ENCODE data around the gene CD44. TPM values are rescaled to one million over a fixed set of nuclear protein-coding genes. Genes with fewer than 3 reads are reported as not detected.

CD44 gene
- total RNA-seq, 1 donor = 647 TPM

DNA sequence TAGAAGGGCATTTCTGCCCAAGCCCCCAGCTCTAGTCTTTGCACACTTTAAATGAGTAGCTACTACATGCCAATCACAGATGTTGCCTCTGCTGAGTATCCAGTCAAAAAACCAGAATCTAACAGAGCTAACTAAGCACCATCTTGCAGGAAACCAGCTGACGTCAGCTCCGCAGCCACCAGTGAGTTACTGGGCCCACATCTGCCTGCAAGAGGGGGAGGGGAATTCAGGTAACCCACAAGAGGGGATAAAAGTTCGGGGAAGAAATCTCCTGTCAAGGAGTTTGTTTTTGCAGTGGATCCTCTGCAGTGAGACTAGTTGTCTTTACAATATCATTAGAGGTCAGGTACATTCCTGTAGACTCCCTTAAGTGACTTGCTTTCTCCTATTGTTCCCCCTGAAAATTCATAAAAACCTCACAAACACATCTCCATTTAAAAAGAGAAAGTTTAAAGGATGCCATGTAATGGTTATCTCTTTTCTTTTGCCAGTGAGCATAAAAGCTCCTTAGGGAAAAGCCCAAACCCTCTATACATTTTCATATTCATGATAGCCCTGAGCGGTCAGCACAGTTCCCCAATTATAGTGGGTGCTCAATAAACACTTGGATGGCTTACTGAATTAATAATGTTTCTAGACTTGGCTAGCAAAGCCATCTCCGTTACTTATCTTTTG, 9.3 kb downstream of the CD44 start:
- TF ChIP-seq, protein P1, sequence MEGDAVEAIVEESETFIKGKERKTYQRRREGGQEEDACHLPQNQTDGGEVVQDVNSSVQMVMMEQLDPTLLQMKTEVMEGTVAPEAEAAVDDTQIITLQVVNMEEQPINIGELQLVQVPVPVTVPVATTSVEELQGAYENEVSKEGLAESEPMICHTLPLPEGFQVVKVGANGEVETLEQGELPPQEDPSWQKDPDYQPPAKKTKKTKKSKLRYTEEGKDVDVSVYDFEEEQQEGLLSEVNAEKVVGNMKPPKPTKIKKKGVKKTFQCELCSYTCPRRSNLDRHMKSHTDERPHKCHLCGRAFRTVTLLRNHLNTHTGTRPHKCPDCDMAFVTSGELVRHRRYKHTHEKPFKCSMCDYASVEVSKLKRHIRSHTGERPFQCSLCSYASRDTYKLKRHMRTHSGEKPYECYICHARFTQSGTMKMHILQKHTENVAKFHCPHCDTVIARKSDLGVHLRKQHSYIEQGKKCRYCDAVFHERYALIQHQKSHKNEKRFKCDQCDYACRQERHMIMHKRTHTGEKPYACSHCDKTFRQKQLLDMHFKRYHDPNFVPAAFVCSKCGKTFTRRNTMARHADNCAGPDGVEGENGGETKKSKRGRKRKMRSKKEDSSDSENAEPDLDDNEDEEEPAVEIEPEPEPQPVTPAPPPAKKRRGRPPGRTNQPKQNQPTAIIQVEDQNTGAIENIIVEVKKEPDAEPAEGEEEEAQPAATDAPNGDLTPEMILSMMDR (IDR thresholded peaks at IDR 0.05; ENCODE audit: insufficient read depth, low read depth, low read length) = no peak
- no peak overlapping the region for H3K4me3 ChIP-seq (ENCODE audit: low read depth, low read length)
- DNase-seq (ENCODE audit: low read depth) = no peak

GRCh38 chr11:35150454-35150853, 11.5 kb downstream of the CD44 start:
- no peak for DNase-seq (ENCODE audit: low read depth)
- no peak overlapping the region for H3K4me3 ChIP-seq (ENCODE audit: low read depth, low read length)
- TF ChIP-seq, protein P1 (IDR thresholded peaks at IDR 0.05; ENCODE audit: insufficient read depth, low read depth, low read length) = no peak

DNA sequence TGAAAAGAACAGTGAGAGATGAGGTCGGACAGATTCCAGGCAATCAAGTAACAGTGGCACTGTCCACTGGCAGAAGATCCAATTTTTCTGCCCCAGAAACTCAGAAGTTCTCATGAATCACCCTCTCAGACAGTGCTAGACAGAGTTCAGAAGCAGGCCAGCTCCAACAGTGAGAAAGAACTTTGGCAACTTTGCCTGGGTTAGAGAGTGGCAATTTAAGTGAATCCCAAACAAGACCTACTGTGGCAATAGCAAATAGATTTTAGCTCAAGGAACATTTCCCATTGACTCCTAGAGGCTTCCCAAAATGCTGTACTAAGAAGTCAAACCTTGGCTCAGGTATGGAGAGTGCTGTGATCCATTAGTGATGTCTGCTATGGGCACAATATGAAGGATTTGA, 12.3 kb downstream of the CD44 start:
- DNase-seq (ENCODE audit: low read depth) = no peak
- TF ChIP-seq, protein P1 (IDR thresholded peaks at IDR 0.05; ENCODE audit: insufficient read depth, low read depth, low read length) = no peak
- H3K4me3 ChIP-seq (ENCODE audit: low read depth, low read length) = no peak overlapping the region

- no peak for DNase-seq (ENCODE audit: low read depth)
- TF ChIP-seq, protein P1 (IDR thresholded peaks at IDR 0.05; ENCODE audit: insufficient read depth, low read depth, low read length) = no peak
- H3K4me3 ChIP-seq (ENCODE audit: low read depth, low read length) = no peak overlapping the region
Measured at GRCh38 chr11:35151683-35152280, 12.8 kb downstream of the CD44 start.

DNA sequence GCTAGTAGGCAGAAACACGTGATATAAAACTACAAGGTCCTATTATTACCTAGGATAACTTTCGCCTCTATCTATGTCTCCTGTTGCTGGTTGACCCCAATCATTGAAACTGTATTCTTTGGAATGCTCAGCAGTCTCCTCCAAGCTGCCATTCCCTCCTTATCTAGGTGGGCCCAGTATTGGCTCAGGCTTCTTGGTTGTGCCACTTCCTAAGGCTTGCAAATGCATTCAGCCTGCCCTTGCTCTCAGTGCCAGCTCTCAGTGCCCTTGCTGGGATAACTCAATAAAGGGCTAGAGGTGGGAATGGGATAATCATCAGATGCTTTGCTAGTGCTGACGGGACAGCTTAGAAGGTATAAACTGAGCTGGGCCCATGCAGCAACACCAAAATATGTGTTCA, 13.6 kb downstream of the CD44 start:
- DNase-seq (ENCODE audit: low read depth) = no peak
- H3K4me3 ChIP-seq (ENCODE audit: low read depth, low read length) = no peak overlapping the region
- TF ChIP-seq, protein P1 (IDR thresholded peaks at IDR 0.05; ENCODE audit: insufficient read depth, low read depth, low read length) = no peak

- no peak for DNase-seq (ENCODE audit: low read depth)
- TF ChIP-seq, protein P1 (IDR thresholded peaks at IDR 0.05; ENCODE audit: insufficient read depth, low read depth, low read length) = no peak
Measured at GRCh38 chr11:35153280-35153679, 14.3 kb downstream of the CD44 start.

More at GRCh38 chr11:35153280-35153679, 14.3 kb downstream of the CD44 start:
- H3K4me3 ChIP-seq (ENCODE audit: low read depth, low read length) = no peak overlapping the region

All from fibroblast of villous mesenchyme (primary cell).